MM.1S (cell line): Measurements from ENCODE around the gene YEATS4.

Experiments
- DNase-seq: peaks from one replicate; pipeline ENCODE4 v3.0.0-alpha.2; 2015
- H2AFZ ChIP-seq: fragments of 300-600 bp; sonication (generic); 2 replicates; pipeline ENCODE4 v1.6.0; 2016; ENCODE audit warnings: antibody characterized with exemption, low read length
- H3F3A ChIP-seq: fragments of 300-600 bp; sonication (generic); 2 replicates; pipeline ENCODE4 v1.6.1; 2016; ENCODE audit warnings: mild to moderate bottlenecking, antibody characterized with exemption, low read length, moderate library complexity, mixed read lengths; ENCODE audit not compliant: insufficient read depth
- H3K27ac ChIP-seq: fragments of 300-600 bp; sonication (generic); 2 replicates; pipeline ENCODE4 v1.5.1; 2016; ENCODE audit warnings: mild to moderate bottlenecking, low read length
- H3K27me3 ChIP-seq: fragments of 300-600 bp; sonication (generic); replicated peaks from 2 replicates; pipeline ENCODE4 v1.6.0; 2016; ENCODE audit warnings: low read length; ENCODE audit not compliant: insufficient read depth
- H3K36me3 ChIP-seq: fragments of 300-600 bp; sonication (generic); replicated peaks from 2 replicates; pipeline ENCODE4 v1.6.1; 2016; ENCODE audit warnings: mild to moderate bottlenecking, low read length, mixed read lengths; ENCODE audit not compliant: insufficient read depth
- H3K4me1 ChIP-seq: fragments of 300-600 bp; sonication (generic); 2 replicates; pipeline ENCODE4 v1.6.1; 2016; ENCODE audit warnings: low read length, mixed read lengths
- H3K4me2 ChIP-seq: fragments of 300-600 bp; sonication (generic); 2 replicates; pipeline ENCODE4 v1.6.0; 2016; ENCODE audit warnings: low read depth, low read length
- H3K4me3 ChIP-seq: fragments of 300-600 bp; sonication (generic); 2 replicates; pipeline ENCODE4 v1.5.1; 2016; ENCODE audit warnings: low read length, mixed read lengths
- H3K79me2 ChIP-seq: fragments of 300-600 bp; sonication (generic); 2 replicates; pipeline ENCODE4 v1.6.1; 2016; ENCODE audit warnings: mixed run types, low read length, mixed read lengths
- H3K9ac ChIP-seq: fragments of 300-600 bp; sonication (generic); 2 replicates; pipeline ENCODE4 v1.6.1; 2016; ENCODE audit warnings: low read length, mixed read lengths
- H3K9me2 ChIP-seq: fragments of 300-600 bp; sonication (generic); replicated peaks from 2 replicates; pipeline ENCODE4 v1.6.1; 2016; ENCODE audit warnings: mild to moderate bottlenecking, low read length, mixed read lengths; ENCODE audit not compliant: insufficient read depth
- H3K9me3 ChIP-seq: fragments of 300-600 bp; sonication (generic); replicated peaks from 2 replicates; pipeline ENCODE4 v1.6.1; 2016; ENCODE audit warnings: mild to moderate bottlenecking, low read length, mixed read lengths; ENCODE audit not compliant: insufficient read depth
- H4K20me1 ChIP-seq: fragments of 300-600 bp; sonication (generic); 2 replicates; pipeline ENCODE4 v1.6.1; 2016; ENCODE audit warnings: mild to moderate bottlenecking, low read length, moderate library complexity, mixed read lengths; ENCODE audit not compliant: insufficient read depth
- EZH2 ChIP-seq: fragments of 300-600 bp; sonication (generic); optimal IDR thresholded peaks from 2 replicates; pipeline ENCODE3; 2017; ENCODE audit warnings: low read depth, mild to moderate bottlenecking, antibody characterized with exemption, low read length, mixed read lengths
- EZH2phosphoT487 ChIP-seq: fragments of 300-600 bp; sonication (generic); IDR thresholded peaks from 2 replicates; pipeline ENCODE4 v1.6.1; 2018; ENCODE audit warnings: antibody characterized with exemption, low read length
- TF ChIP-seq, protein P1 (sequence below): fragments of 300-600 bp; sonication (generic); IDR thresholded peaks from 2 replicates; pipeline ENCODE4 v1.5.1; 2016; ENCODE audit warnings: antibody characterized with exemption, low read length, mixed read lengths

The YEATS4 gene

DNA sequence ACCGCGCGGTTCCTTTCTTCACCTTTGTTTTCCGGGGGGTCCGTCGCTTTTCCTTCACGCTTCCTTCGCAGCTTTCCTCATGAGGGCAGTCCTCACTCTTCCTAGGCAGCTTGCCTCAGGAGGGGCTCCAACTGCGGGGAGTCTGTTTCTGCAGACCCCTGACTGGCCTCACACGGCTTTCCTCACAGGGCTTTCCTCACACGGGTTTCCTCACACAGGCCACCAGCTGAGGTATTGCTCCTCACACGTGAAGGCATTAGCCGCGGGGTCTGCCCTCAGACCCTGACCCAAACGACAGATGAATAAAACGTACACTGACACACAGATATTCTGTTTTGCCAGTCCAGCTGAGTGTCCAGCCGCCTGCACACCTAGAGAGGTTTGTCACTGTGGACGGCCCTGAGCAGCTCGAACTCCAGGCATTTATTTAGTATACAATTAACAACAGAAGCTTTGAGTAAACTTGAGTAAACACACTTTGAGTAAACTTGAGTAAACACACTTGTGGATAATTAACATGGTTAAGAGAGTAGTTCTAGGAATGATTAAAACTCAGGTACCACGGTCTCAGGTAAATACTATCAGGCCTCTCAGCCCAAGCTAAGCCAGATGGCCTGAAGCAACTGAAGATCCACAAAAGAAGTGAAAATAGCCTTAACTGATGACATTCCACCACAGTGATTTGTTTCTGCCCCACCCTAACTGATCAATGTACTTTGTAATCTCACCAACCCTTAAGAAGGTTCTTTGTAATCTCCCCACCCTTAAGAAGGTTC lies 27.4 kb upstream of the YEATS4 start:
- Histone ChIP-seq H3K79me2 (no peaks in the 10 kb centered on the region), H3K4me2 (peak overlapping the region; percentile 72; the same call in 1 of the 2 replicates), H4K20me1 (no peaks in the 10 kb centered on the region), H3K36me3 (no peaks in the 10 kb centered on the region), H3K27ac (no peak overlapping the region), H3F3A (no peaks in the 10 kb centered on the region), H3K4me3 (no peak overlapping the region), H3K4me1 (0 out of 2 replicates have a peak, but pooled peaks cover 4% of the 10 kb centered on the region), H2AFZ (peak overlapping the region; percentile 99), H3K9me3 (no peaks in the 10 kb centered on the region), H3K27me3 (no peaks in the 10 kb centered on the region), H3K9ac (no peak overlapping the region), H3K9me2 (no peaks in the 10 kb centered on the region)
- DNase-seq: no peak
- no peak for TF ChIP-seq EZH2phosphoT487
- no peak for TF ChIP-seq EZH2
- TF ChIP-seq, protein P1, sequence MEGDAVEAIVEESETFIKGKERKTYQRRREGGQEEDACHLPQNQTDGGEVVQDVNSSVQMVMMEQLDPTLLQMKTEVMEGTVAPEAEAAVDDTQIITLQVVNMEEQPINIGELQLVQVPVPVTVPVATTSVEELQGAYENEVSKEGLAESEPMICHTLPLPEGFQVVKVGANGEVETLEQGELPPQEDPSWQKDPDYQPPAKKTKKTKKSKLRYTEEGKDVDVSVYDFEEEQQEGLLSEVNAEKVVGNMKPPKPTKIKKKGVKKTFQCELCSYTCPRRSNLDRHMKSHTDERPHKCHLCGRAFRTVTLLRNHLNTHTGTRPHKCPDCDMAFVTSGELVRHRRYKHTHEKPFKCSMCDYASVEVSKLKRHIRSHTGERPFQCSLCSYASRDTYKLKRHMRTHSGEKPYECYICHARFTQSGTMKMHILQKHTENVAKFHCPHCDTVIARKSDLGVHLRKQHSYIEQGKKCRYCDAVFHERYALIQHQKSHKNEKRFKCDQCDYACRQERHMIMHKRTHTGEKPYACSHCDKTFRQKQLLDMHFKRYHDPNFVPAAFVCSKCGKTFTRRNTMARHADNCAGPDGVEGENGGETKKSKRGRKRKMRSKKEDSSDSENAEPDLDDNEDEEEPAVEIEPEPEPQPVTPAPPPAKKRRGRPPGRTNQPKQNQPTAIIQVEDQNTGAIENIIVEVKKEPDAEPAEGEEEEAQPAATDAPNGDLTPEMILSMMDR: no peak

DNA sequence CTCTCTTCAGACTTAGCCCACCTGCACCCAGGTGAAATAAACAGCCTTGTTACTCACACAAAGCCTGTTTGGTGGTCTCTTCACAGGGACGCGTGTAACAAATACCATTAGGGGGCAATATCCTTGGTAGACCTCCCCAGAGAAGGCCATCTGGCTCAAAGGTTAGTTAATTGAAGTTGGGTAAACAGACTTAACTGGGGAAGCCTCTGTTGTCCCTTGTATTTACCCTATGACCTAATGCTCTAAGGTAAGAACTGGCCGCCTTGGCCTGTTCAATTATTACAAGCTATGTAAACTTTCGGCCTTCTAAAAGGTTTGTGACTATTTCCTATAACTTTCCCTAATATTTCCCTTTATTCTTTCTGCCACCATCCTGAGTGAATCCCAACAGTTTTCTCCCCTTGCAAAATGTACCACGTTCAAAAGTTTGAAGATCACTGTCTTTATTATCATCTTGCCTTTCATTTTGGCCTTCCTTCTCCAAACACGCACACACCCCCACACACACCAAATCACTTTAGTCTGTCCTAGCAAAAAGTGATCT lies 26.7 kb upstream of the YEATS4 start:
- Histone ChIP-seq H4K20me1 (no peaks in the 10 kb centered on the region), H3K4me3 (no peak overlapping the region), H3K27me3 (no peaks in the 10 kb centered on the region), H3K79me2 (no peaks in the 10 kb centered on the region), H3K9me3 (no peaks in the 10 kb centered on the region), H3K4me1 (0 out of 2 replicates have a peak, but pooled peaks cover 4% of the 10 kb centered on the region), H3K36me3 (no peaks in the 10 kb centered on the region), H3K27ac (no peak overlapping the region), H3K9ac (no peak overlapping the region), H2AFZ (no peak overlapping the region), H3K4me2 (no peak overlapping the region), H3F3A (no peaks in the 10 kb centered on the region), H3K9me2 (no peaks in the 10 kb centered on the region)
- DNase-seq: no peak
- TF ChIP-seq, protein P1: no peak
- no peak for TF ChIP-seq EZH2phosphoT487
- no peak for TF ChIP-seq EZH2

DNA sequence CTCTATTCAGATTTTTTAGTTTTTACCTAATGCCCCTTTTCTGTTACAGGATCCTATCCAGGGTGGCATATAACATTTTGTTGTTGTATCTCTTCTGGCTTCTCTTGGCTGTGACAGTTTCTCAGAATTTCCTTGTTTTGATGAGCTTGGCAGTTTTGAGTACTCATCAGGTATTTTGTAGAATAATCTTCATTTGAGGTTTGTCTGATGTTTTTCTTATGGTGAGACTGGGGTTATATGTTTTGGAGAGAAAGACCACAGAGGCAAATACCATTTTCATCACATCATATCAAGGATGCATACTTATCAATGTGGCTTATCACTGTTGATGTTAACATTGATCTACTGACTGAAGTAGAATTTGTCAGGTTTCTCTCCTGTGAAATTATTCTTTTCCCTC lies 25.4 kb upstream of the YEATS4 start:
- Histone ChIP-seq H3K9ac (no peak overlapping the region), H3K9me2 (no peaks in the 10 kb centered on the region), H2AFZ (no peak overlapping the region), H3K79me2 (no peaks in the 10 kb centered on the region), H3K27ac (no peak overlapping the region), H3K27me3 (no peaks in the 10 kb centered on the region), H3K4me3 (no peak overlapping the region), H4K20me1 (no peaks in the 10 kb centered on the region), H3K4me1 (0 out of 2 replicates have a peak, but pooled peaks cover 4% of the 10 kb centered on the region), H3K4me2 (no peak overlapping the region), H3K9me3 (no peaks in the 10 kb centered on the region), H3F3A (no peaks in the 10 kb centered on the region), H3K36me3 (no peaks in the 10 kb centered on the region)
- DNase-seq: no peak
- TF ChIP-seq EZH2phosphoT487: no peak
- no peak for TF ChIP-seq EZH2
- TF ChIP-seq, protein P1: no peak
